Progenitor cell of endocrine pancreas (in vitro differentiated cells): ENCODE results near the gene CDC42EP3. TPM values are rescaled to one million over a fixed set of nuclear protein-coding genes. Genes with fewer than 3 reads are reported as not detected.

Experiments
- DNase-seq: peaks from one replicate; pipeline ENCODE4 v3.0.0; 2021; ENCODE audit warnings: low spot score; ENCODE audit not compliant: unreplicated experiment
- H3K27ac Mint-ChIP-seq: 2 replicates; pipeline ENCODE4 v1.8.0; 2021; ENCODE audit warnings: mild to moderate bottlenecking, moderate library complexity, mixed read lengths
- H3K27me3 Mint-ChIP-seq: 2 replicates; pipeline ENCODE4 v1.8.0; 2021; ENCODE audit warnings: mixed read lengths
- H3K36me3 Mint-ChIP-seq: 2 replicates; pipeline ENCODE4 v1.8.0; 2022; ENCODE audit warnings: mixed read lengths; ENCODE audit not compliant: insufficient read depth
- H3K4me1 Mint-ChIP-seq: 2 replicates; pipeline ENCODE4 v1.8.0; 2021; ENCODE audit warnings: low read depth, mixed read lengths
- H3K4me3 Mint-ChIP-seq: 2 replicates; pipeline ENCODE4 v1.8.0; 2021; ENCODE audit warnings: low read depth, mild to moderate bottlenecking, moderate library complexity, mixed read lengths
- H3K9me3 Mint-ChIP-seq: 2 replicates; pipeline ENCODE4 v1.8.0; 2021; ENCODE audit warnings: low read depth, mixed read lengths
- CTCF ChIP-seq: fragments of 200-600 bp; sonication (generic); IDR thresholded peaks from one replicate; pipeline ENCODE4 v1.5.0; 2021; ENCODE audit warnings: antibody characterized with exemption, mild to moderate bottlenecking; ENCODE audit not compliant: unreplicated experiment
- total RNA-seq: library from RNA; stranded (reverse); gene quantifications from 2 replicates; pipeline ENCODE4 v1.2.1, GENCODE V29; 2021

Gene CDC42EP3
- total RNA-seq, 1 donor from 2014 or later: 43.1 TPM

GRCh38 chr2:37636381-37637066 lies 34.9 kb downstream of the CDC42EP3 start:
- H3K27ac Mint-ChIP-seq: no peak overlapping the region
- H3K36me3 Mint-ChIP-seq: peaks cover 7% of the 10 kb centered on the region
- no peak for DNase-seq
- peaks cover 19% of the 10 kb centered on the region for H3K27me3 Mint-ChIP-seq
- H3K4me1 Mint-ChIP-seq: peaks cover 7% of the 10 kb centered on the region
- H3K4me3 Mint-ChIP-seq: no peak overlapping the region
- TF ChIP-seq CTCF: no peak
- H3K9me3 Mint-ChIP-seq: no peaks in the 10 kb centered on the region

- H3K36me3 Mint-ChIP-seq: peaks cover 1% of the 10 kb centered on the region
- peaks cover 7% of the 10 kb centered on the region for H3K4me1 Mint-ChIP-seq
- H3K27ac Mint-ChIP-seq: no peak overlapping the region
- peaks cover 23% of the 10 kb centered on the region for H3K27me3 Mint-ChIP-seq
- H3K4me3 Mint-ChIP-seq: no peak overlapping the region
- DNase-seq: no peak
- H3K9me3 Mint-ChIP-seq: no peaks in the 10 kb centered on the region
- no peak for TF ChIP-seq CTCF
Measured at GRCh38 chr2:37635504-37636380, 35.7 kb downstream of the CDC42EP3 start.

- H3K4me1 Mint-ChIP-seq: peaks cover 7% of the 10 kb centered on the region
- no peaks in the 10 kb centered on the region for H3K9me3 Mint-ChIP-seq
- peaks cover 27% of the 10 kb centered on the region for H3K27me3 Mint-ChIP-seq
- no peak for TF ChIP-seq CTCF
- H3K27ac Mint-ChIP-seq: no peak overlapping the region
- H3K4me3 Mint-ChIP-seq: no peak overlapping the region
- H3K36me3 Mint-ChIP-seq: no peaks in the 10 kb centered on the region
- DNase-seq: no peak
Measured at GRCh38 chr2:37634914-37635503, 36.4 kb downstream of the CDC42EP3 start.

- no peaks in the 10 kb centered on the region for H3K9me3 Mint-ChIP-seq
- H3K27ac Mint-ChIP-seq: no peak overlapping the region
- H3K27me3 Mint-ChIP-seq: peaks cover 30% of the 10 kb centered on the region
- H3K4me1 Mint-ChIP-seq: peaks cover 7% of the 10 kb centered on the region
- no peak for TF ChIP-seq CTCF
- DNase-seq: no peak
- H3K4me3 Mint-ChIP-seq: no peak overlapping the region
- H3K36me3 Mint-ChIP-seq: no peaks in the 10 kb centered on the region
Measured at GRCh38 chr2:37633845-37634244, 37.6 kb downstream of the CDC42EP3 start.

- Mint-ChIP-seq H3K4me3 (no peak overlapping the region), H3K36me3 (no peaks in the 10 kb centered on the region), H3K9me3 (no peaks in the 10 kb centered on the region), H3K27ac (no peak overlapping the region), H3K27me3 (peaks cover 30% of the 10 kb centered on the region), H3K4me1 (peaks cover 7% of the 10 kb centered on the region)
- DNase-seq: no peak
- TF ChIP-seq CTCF: no peak
Measured at GRCh38 chr2:37633234-37633633, 38.2 kb downstream of the CDC42EP3 start.
